NCI-H526 (cell line): Measurements from ENCODE around the gene FAM180A.

Experiments
- DNase-seq, 2 experiments: peaks; one replicate each; lab custom pipeline; 2025; lab: John Stamatoyannopoulos, UW

Gene FAM180A

DNA sequence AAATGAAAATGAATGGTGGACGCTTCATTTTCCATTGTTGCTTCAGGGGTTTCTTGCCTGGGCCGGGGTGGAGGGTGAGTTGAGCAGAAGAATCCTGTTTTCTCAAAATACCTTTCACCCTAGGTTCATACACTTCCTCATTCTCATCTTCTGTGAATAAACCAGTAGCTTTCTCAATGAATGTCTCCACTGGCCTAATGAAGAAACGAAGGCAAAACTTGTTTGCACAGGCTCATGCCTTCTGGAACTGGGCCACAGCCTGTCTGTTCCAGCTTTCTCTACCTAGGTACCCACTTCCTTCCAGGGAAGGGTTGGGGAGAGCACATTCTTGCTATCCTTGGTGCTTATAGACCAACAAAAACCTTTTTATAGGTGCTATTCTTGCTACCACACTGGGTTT, 65.0 kb downstream of the FAM180A start:
- DNase-seq = no peak

DNA sequence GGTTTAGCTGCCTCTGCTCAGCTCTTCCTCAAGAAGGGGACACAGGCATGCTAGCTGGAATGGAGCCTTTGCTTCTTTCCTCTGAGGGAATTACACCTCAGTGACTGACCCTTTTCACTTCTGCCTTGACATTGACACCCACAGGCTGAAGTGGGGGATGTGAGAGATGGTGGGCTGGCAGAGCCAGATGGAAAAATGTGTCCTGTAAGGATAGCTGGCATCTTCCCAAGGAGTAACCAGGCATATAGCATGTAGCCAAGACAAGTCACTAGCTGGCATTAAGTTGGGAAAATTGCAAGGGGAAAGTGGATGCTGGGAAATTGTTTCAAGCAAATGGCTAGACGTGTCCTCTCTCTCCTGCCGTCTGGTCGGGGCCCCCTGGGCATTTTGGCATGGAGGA, 66.4 kb downstream of the FAM180A start:
- no peak for DNase-seq

DNA sequence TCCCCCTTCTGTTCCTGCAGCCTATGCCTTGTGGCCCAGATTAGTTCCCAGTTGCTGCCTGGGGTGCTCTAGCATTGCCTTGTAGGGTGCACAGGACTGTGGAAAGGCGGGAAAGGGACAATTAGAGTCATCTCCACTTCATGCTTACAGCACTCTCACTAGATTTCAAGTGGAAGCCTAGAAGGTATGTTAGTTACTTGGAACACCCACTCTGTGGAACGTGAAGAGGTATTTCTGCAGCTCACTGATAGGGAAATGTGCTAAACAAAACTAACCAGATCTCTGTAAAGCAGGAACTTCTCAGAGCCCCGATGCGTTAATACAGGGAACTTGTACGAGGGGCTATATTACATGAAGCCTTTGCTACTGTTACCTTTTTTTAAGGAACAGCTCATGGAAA, 66.9 kb downstream of the FAM180A start:
- DNase-seq = no peak
